PC-3 (cell line): ENCODE measurements around the gene TAF5L.

ENCODE experiments used
- EZH2 ChIP-seq: fragments of 300-600 bp; sonication (generic); IDR thresholded peaks from one replicate; pipeline ENCODE4 v1.6.1; 2017; ENCODE audit warnings: antibody characterized with exemption, mild to moderate bottlenecking, low read length; ENCODE audit not compliant: unreplicated experiment
- EZH2phosphoT487 ChIP-seq: fragments of 300-600 bp; sonication (generic); IDR thresholded peaks from 2 replicates; pipeline ENCODE4 v1.6.1; 2018; ENCODE audit warnings: mild to moderate bottlenecking, antibody characterized with exemption, low read length, borderline replicate concordance
- TF ChIP-seq, protein P1 (sequence below): fragments of 300-600 bp; sonication (generic); conservative IDR thresholded peaks from 2 replicates; pipeline ENCODE4 v1.5.1; 2017; ENCODE audit warnings: antibody characterized with exemption, low read depth, mild to moderate bottlenecking, low read length

DNA sequence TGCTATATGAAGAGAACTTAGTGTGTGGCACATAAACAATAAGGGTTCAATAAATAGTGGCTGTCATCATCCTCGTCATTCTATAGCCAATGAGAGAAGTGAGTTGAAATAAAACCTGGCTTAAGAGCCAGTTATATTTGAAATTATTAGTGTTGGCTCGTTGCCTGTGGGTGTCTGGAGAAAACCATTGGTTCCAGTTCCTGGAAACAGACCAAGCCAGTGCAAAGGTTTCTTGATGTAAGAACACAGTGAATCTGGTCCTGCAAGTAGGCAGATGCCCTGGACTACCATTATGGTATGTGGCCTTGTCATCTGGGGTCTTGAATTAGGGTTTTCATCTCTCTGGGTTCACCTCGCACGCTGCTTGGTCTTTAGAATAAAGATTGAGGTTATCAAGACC, 43.4 kb upstream of the TAF5L start:
- TF ChIP-seq, protein P1, sequence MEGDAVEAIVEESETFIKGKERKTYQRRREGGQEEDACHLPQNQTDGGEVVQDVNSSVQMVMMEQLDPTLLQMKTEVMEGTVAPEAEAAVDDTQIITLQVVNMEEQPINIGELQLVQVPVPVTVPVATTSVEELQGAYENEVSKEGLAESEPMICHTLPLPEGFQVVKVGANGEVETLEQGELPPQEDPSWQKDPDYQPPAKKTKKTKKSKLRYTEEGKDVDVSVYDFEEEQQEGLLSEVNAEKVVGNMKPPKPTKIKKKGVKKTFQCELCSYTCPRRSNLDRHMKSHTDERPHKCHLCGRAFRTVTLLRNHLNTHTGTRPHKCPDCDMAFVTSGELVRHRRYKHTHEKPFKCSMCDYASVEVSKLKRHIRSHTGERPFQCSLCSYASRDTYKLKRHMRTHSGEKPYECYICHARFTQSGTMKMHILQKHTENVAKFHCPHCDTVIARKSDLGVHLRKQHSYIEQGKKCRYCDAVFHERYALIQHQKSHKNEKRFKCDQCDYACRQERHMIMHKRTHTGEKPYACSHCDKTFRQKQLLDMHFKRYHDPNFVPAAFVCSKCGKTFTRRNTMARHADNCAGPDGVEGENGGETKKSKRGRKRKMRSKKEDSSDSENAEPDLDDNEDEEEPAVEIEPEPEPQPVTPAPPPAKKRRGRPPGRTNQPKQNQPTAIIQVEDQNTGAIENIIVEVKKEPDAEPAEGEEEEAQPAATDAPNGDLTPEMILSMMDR, result no peak
- no peak for TF ChIP-seq EZH2
- TF ChIP-seq EZH2phosphoT487, result no peak
